ENCODE data around the gene GABRR3.

GABRR3 gene

DNA sequence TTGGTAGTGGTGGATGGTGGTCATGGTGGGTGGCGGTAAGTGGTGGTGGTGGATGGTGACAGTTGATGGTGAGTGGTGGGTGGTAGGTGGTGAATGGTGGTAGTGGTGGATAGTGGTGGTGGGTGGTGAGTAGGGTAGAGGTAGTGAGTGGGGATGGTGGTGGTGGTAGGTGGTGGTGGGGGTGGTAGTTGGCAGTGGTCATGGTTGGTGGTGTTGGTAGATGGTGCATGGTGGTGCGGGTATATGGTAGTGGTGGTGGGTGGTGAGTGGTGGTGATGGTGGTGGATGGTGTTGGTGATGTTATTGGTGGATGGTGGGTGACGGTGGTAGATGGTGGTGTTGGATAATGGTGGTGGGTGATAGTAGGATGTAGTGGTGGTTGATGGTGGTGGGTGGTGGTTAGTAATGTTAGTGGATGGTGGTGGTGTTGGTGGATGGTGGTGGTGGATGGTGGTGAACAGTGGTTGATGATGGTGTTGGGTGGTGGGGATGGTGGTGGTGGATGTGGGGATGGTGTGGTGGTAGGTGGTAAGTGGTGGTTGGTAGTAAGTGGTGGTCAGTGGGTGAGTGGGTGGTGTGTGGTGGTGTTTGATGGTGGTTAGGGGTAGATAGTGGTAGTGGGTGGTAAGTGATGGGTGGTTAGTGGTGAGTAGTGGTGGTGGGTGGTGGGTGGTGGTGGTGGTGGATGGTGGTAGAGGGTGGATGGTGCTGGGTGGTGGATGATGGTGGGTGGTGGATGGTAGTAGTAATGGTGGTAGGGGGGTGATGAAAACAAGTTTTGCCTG is 46.1 kb downstream of the GABRR3 start:
- no peaks in the 10 kb centered on the region for H3K27me3 ChIP-seq (ENCODE audit: insufficient read depth, insufficient read length)
- H3K9me3 ChIP-seq (ENCODE audit: insufficient read depth, low read length) = no peaks in the 10 kb centered on the region
- no peaks in the 10 kb centered on the region for H3K4me1 ChIP-seq (ENCODE audit: insufficient read depth, insufficient read length)
- no peaks in the 10 kb centered on the region for H3K36me3 ChIP-seq (ENCODE audit: insufficient read depth, insufficient read length, low read length)
- no peak overlapping the region for H3K9ac ChIP-seq (ENCODE audit: insufficient read length, low read depth)
- DNase-seq (ENCODE audit: low read depth, low spot score) = no peak
- TF ChIP-seq SUZ12 (IDR thresholded peaks at IDR 0.05; ENCODE audit: extremely low read depth, insufficient read depth, insufficient read length) = no peak
- TF ChIP-seq ZNF274 (IDR thresholded peaks at IDR 0.05; ENCODE audit: low read depth, low read length) = no peak
- no peak for TF ChIP-seq YY1 (IDR thresholded peaks at IDR 0.05; ENCODE audit: insufficient read depth, insufficient read length)
- no peak overlapping the region for H3K4me3 ChIP-seq (ENCODE audit: insufficient read length, low read depth)

DNA sequence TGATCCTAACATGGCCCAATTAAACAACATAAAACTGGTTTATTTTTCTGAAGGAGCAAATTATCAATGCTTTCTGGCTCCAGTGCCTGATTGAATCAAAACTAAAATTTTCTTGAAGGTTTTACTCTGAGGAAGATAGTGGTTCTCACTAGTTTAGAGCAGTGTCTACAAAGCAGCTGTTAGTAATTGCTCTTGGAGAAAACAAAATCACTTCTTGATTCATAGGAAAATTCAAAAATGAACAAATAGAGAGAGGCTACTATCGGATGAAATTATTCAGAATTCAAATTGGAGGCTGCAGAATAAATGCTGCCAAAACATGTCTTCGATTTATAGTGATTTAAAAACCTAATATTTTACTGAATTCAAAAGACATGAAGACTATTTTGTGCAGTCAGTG is 47.8 kb downstream of the GABRR3 start:
- TF ChIP-seq YY1 (IDR thresholded peaks at IDR 0.05; ENCODE audit: insufficient read depth, insufficient read length) (no peak), ZNF274 (IDR thresholded peaks at IDR 0.05; ENCODE audit: low read depth, low read length) (no peak), SUZ12 (IDR thresholded peaks at IDR 0.05; ENCODE audit: extremely low read depth, insufficient read depth, insufficient read length) (no peak)
- H3K9ac ChIP-seq (ENCODE audit: insufficient read length, low read depth) = no peak overlapping the region
- H3K36me3 ChIP-seq (ENCODE audit: insufficient read depth, insufficient read length, low read length) = no peaks in the 10 kb centered on the region
- no peaks in the 10 kb centered on the region for H3K27me3 ChIP-seq (ENCODE audit: insufficient read depth, insufficient read length)
- no peak overlapping the region for H3K4me3 ChIP-seq (ENCODE audit: insufficient read length, low read depth)
- no peak for DNase-seq (ENCODE audit: low read depth, low spot score)
- H3K9me3 ChIP-seq (ENCODE audit: insufficient read depth, low read length) = no peaks in the 10 kb centered on the region
- H3K4me1 ChIP-seq (ENCODE audit: insufficient read depth, insufficient read length) = no peaks in the 10 kb centered on the region

DNA sequence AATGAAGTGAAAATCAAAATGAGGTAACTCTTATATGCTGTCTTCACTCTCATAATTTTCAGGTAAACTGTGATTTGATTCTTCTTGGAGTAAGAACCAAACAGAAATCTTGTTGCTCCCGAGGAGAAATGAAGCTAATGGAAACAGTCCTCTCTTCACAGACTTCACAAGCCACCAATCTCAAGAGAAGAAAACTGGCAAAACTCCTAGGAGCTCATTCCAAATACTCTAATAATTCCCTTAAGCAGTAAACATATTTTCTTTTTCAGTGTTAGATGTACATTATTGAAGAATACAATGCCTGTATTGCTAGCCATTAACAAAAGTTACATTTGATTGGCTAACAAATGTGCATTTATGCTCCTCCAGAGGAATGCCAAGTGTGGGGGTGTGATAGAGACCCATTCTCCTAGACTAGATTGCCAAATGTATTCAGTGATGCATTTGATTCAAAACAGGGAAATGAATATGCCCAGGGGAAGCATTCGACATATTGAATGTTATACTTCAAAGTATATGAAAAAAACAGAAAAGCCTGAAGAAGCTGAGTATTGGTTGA is 51.1 kb downstream of the GABRR3 start:
- Histone ChIP-seq H3K27me3 (ENCODE audit: insufficient read depth, insufficient read length) (no peaks in the 10 kb centered on the region), H3K4me1 (ENCODE audit: insufficient read depth, insufficient read length) (no peaks in the 10 kb centered on the region), H3K9ac (ENCODE audit: insufficient read length, low read depth) (no peak overlapping the region), H3K4me3 (ENCODE audit: insufficient read length, low read depth) (no peak overlapping the region), H3K36me3 (ENCODE audit: insufficient read depth, insufficient read length, low read length) (no peaks in the 10 kb centered on the region), H3K9me3 (ENCODE audit: insufficient read depth, low read length) (no peaks in the 10 kb centered on the region)
- no peak for DNase-seq (ENCODE audit: low read depth, low spot score)
- TF ChIP-seq YY1 (IDR thresholded peaks at IDR 0.05; ENCODE audit: insufficient read depth, insufficient read length) = no peak
- TF ChIP-seq SUZ12 (IDR thresholded peaks at IDR 0.05; ENCODE audit: extremely low read depth, insufficient read depth, insufficient read length) = no peak
- no peak for TF ChIP-seq ZNF274 (IDR thresholded peaks at IDR 0.05; ENCODE audit: low read depth, low read length)

DNA sequence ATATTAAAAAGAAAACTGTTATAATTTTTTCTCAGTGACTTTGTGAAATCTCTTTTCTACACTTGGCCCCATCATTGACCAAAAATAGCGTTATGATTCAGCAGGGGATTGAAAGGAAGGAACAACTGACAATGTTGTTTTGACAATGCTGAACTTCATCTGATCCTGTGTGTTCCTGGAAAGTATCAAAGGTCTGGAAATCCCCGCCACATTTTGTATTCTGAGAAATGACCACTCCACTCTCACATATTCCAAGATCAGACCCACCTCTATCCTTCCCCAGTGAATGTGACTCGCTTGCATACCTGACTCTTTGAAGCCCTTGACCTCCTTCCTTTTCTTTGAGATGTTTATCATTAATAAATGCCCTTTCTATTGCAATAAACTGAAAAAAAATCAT is 53.2 kb downstream of the GABRR3 start:
- TF ChIP-seq YY1 (IDR thresholded peaks at IDR 0.05; ENCODE audit: insufficient read depth, insufficient read length) (no peak), ZNF274 (IDR thresholded peaks at IDR 0.05; ENCODE audit: low read depth, low read length) (no peak), SUZ12 (IDR thresholded peaks at IDR 0.05; ENCODE audit: extremely low read depth, insufficient read depth, insufficient read length) (no peak)
- H3K36me3 ChIP-seq (ENCODE audit: insufficient read depth, insufficient read length, low read length) = no peaks in the 10 kb centered on the region

DNA sequence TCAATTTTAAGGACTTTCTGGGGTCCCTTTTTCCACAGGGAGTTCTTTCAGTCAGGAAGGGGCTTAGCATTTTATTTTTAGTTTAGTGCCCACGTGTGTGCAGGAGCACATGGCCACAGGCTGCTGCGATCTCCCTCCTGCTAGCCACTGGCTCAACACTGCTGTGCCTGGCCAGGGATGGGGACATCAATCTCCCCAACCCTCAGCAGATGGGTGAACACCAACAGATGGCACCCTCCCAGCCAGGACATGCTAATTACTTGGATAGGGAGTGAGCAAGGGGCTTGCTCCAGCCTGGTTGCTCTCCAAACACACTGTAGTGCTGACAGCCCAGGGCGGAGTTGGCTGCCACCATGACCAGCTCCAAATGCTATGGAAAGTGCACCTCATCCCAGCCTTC is 55.5 kb downstream of the GABRR3 start:
- Histone ChIP-seq H3K4me1 (ENCODE audit: insufficient read depth, insufficient read length) (no peaks in the 10 kb centered on the region), H3K9ac (ENCODE audit: insufficient read length, low read depth) (no peak overlapping the region), H3K36me3 (ENCODE audit: insufficient read depth, insufficient read length, low read length) (no peaks in the 10 kb centered on the region), H3K4me3 (ENCODE audit: insufficient read length, low read depth) (no peak overlapping the region), H3K9me3 (ENCODE audit: insufficient read depth, low read length) (no peaks in the 10 kb centered on the region), H3K27me3 (ENCODE audit: insufficient read depth, insufficient read length) (no peaks in the 10 kb centered on the region)
- TF ChIP-seq ZNF274 (IDR thresholded peaks at IDR 0.05; ENCODE audit: low read depth, low read length) (no peak), SUZ12 (IDR thresholded peaks at IDR 0.05; ENCODE audit: extremely low read depth, insufficient read depth, insufficient read length) (no peak), YY1 (IDR thresholded peaks at IDR 0.05; ENCODE audit: insufficient read depth, insufficient read length) (no peak)
- no peak for DNase-seq (ENCODE audit: low read depth, low spot score)

More for the DNA sequence above, 53.2 kb downstream of the GABRR3 start:
- no peak overlapping the region for H3K4me3 ChIP-seq (ENCODE audit: insufficient read length, low read depth)
- H3K9me3 ChIP-seq (ENCODE audit: insufficient read depth, low read length) = no peaks in the 10 kb centered on the region
- no peaks in the 10 kb centered on the region for H3K27me3 ChIP-seq (ENCODE audit: insufficient read depth, insufficient read length)
- H3K9ac ChIP-seq (ENCODE audit: insufficient read length, low read depth) = no peak overlapping the region
- H3K4me1 ChIP-seq (ENCODE audit: insufficient read depth, insufficient read length) = no peaks in the 10 kb centered on the region
- no peak for DNase-seq (ENCODE audit: low read depth, low spot score)

DNA sequence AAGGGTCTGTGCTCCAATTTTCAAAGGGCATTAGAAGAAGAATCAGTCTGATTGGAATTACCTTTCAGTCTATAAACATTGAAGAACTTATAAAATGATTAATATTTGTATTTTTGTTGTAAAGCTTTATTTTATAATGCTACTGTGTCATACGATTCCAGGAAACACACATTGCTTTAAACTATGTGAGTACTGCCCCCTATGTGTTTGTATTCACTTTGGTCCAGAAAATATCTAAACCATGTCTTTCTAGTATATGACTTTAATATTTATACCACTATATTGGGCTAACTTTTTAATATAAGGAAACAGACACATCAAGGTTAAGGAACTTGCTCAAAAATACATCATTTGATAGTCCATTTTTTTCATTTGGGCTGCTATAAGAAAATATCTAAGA is 59.6 kb downstream of the GABRR3 start:
- Histone ChIP-seq H3K9ac (ENCODE audit: insufficient read length, low read depth) (no peak overlapping the region), H3K4me3 (ENCODE audit: insufficient read length, low read depth) (no peak overlapping the region), H3K4me1 (ENCODE audit: insufficient read depth, insufficient read length) (no peaks in the 10 kb centered on the region), H3K36me3 (ENCODE audit: insufficient read depth, insufficient read length, low read length) (no peaks in the 10 kb centered on the region), H3K9me3 (ENCODE audit: insufficient read depth, low read length) (no peaks in the 10 kb centered on the region), H3K27me3 (ENCODE audit: insufficient read depth, insufficient read length) (peaks cover 4% of the 10 kb centered on the region)
- no peak for TF ChIP-seq ZNF274 (IDR thresholded peaks at IDR 0.05; ENCODE audit: low read depth, low read length)
- TF ChIP-seq SUZ12 (IDR thresholded peaks at IDR 0.05; ENCODE audit: extremely low read depth, insufficient read depth, insufficient read length) = no peak
- no peak for TF ChIP-seq YY1 (IDR thresholded peaks at IDR 0.05; ENCODE audit: insufficient read depth, insufficient read length)
- no peak for DNase-seq (ENCODE audit: low read depth, low spot score)

DNA sequence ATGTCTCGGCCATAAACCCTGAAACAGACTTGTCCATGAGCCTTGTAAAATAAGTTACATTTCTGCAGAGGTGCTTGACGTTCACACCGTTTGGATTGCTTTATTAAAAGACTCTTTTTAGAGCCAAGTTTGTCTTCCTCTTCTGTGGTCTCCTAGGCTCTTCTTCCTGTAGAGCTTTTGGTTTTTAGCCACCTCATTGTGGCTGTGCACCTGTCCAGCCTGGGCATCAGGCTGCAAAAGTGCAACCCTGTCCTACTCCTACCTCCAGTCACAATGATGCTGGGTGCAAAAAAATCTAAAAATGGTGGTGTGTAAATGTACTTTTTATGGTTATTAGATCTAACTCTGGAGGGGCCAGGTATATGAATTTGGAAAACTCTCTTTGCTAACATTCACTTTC is 60.1 kb downstream of the GABRR3 start:
- DNase-seq (ENCODE audit: low read depth, low spot score) = no peak
- Histone ChIP-seq H3K9ac (ENCODE audit: insufficient read length, low read depth) (no peak overlapping the region), H3K9me3 (ENCODE audit: insufficient read depth, low read length) (no peaks in the 10 kb centered on the region), H3K36me3 (ENCODE audit: insufficient read depth, insufficient read length, low read length) (no peaks in the 10 kb centered on the region), H3K27me3 (ENCODE audit: insufficient read depth, insufficient read length) (peaks cover 4% of the 10 kb centered on the region), H3K4me3 (ENCODE audit: insufficient read length, low read depth) (no peak overlapping the region), H3K4me1 (ENCODE audit: insufficient read depth, insufficient read length) (no peaks in the 10 kb centered on the region)
- TF ChIP-seq YY1 (IDR thresholded peaks at IDR 0.05; ENCODE audit: insufficient read depth, insufficient read length) = no peak
- no peak for TF ChIP-seq SUZ12 (IDR thresholded peaks at IDR 0.05; ENCODE audit: extremely low read depth, insufficient read depth, insufficient read length)
- no peak for TF ChIP-seq ZNF274 (IDR thresholded peaks at IDR 0.05; ENCODE audit: low read depth, low read length)
